MCF 10A (cell line): ENCODE data around the gene ZBTB5. TPM values are rescaled to one million over a fixed set of nuclear protein-coding genes. Genes with fewer than 3 reads are reported as not detected.
A peak's percentile ranks its signal among the peaks of the same experiment; 100 is the strongest.

Experiments used
- BruUV-seq: library from RNA; stranded (reverse); fragments of 400-500 nt; replicated peaks from 2 replicates; lab custom pipeline; 2021; lab: Mats Ljungman, UMichigan
- CTCF ChIA-PET: fragments of 300-600 bp; sonication (Branson Sonifier 250); formaldehyde crosslinking; extraction: SDS; loops from one replicate; lab custom pipeline; 2021; ENCODE audit warnings: antibody characterized with exemption, inconsistent platforms; lab: Yijun Ruan, JAX
- POLR2A ChIA-PET: fragments of 300-600, 350-650 bp; sonication (Branson Sonifier 250); formaldehyde crosslinking; extraction: SDS; loops from one replicate; lab custom pipeline; 2020; ENCODE audit warnings: antibody characterized with exemption, inconsistent platforms; lab: Yijun Ruan, JAX
- DNase-seq: peaks from one replicate; pipeline ENCODE4 v3.0.0-alpha.2; 2018; ENCODE audit not compliant: unreplicated experiment
- H3K27ac Mint-ChIP-seq: one replicate; pipeline ENCODE4 v1.8.0; 2022; ENCODE audit warnings: mild to moderate bottlenecking, low read depth, mixed read lengths; ENCODE audit not compliant: unreplicated experiment
- H3K27me3 Mint-ChIP-seq: one replicate; pipeline ENCODE4 v1.8.0; 2022; ENCODE audit warnings: mixed read lengths; ENCODE audit not compliant: insufficient read depth, unreplicated experiment
- H3K36me3 Mint-ChIP-seq: one replicate; pipeline ENCODE4 v1.8.0; 2022; ENCODE audit warnings: mild to moderate bottlenecking, moderate library complexity, mixed read lengths; ENCODE audit not compliant: insufficient read depth, unreplicated experiment
- H3K4me1 Mint-ChIP-seq: one replicate; pipeline ENCODE4 v1.8.0; 2022; ENCODE audit warnings: mixed read lengths; ENCODE audit not compliant: insufficient read depth, unreplicated experiment
- H3K4me3 Mint-ChIP-seq: one replicate; pipeline ENCODE4 v1.8.0; 2022; ENCODE audit warnings: mild to moderate bottlenecking, moderate library complexity, mixed read lengths; ENCODE audit not compliant: unreplicated experiment
- H3K9me3 Mint-ChIP-seq: one replicate; pipeline ENCODE4 v1.8.0; 2022; ENCODE audit warnings: mixed read lengths; ENCODE audit not compliant: unreplicated experiment
- intact Hi-C: fragments of 100-400 bp; cut with micrococcal nuclease; formaldehyde crosslinking; loops from 2 replicates; pipeline ENCODE4 v1.14.1; 2022
- total RNA-seq: library from RNA; stranded (reverse); gene quantifications from 2 replicates; pipeline ENCODE4 v1.2.3, GENCODE V29; 2022
- TF ChIP-seq, protein P1 (sequence below): fragments of 200-600 bp; IDR thresholded peaks from one replicate; pipeline ENCODE4 v1.8.0; 2022; ENCODE audit warnings: antibody characterized with exemption, mild to moderate bottlenecking; ENCODE audit not compliant: unreplicated experiment

The ZBTB5 gene
- total RNA-seq, 1 experiment from 2014 or later, result 9.0 TPM

DNA sequence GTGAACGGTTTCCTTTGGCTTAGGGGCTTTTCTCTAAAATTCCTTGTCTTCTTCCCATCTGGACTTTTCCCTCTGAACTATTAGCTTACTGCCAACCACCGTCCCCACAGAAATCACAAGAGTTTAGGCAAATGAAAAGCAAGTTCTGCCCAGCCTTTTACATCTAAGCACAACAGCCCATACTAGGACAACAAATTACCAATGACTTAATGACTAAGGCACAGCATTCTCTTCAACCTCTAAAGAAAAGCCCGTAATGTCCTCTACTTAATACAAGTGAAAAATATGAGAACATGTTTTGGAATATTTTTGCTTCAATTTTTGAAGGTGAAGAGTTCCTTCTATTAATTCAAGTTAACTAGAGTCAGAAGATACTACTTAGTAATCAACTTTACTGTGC lies 1.2 kb downstream of the ZBTB5 start:
- BruUV-seq, result no TSS peak
- CTCF ChIA-PET, result interaction anchor here (0.6 to 1.2 kb wide), 4 partner anchors 45 to 315 kb away, joined by 3 to 4 read pairs (median 3); no protein-coding TSS in a partner anchor
- no peak for DNase-seq
- intact Hi-C loops, result loop anchor here (5.0 kb wide), 1 partner anchor 42 kb away; the partner anchor contains the start of gene GRHPR
- Mint-ChIP-seq H3K36me3 (peaks cover 17% of the 10 kb centered on the region), H3K27me3 (no peaks in the 10 kb centered on the region), H3K4me3 (peak overlapping the region; percentile 92), H3K9me3 (no peaks in the 10 kb centered on the region), H3K27ac (peak overlapping the region; percentile 95), H3K4me1 (peaks cover 22% of the 10 kb centered on the region)
- TF ChIP-seq, protein P1, sequence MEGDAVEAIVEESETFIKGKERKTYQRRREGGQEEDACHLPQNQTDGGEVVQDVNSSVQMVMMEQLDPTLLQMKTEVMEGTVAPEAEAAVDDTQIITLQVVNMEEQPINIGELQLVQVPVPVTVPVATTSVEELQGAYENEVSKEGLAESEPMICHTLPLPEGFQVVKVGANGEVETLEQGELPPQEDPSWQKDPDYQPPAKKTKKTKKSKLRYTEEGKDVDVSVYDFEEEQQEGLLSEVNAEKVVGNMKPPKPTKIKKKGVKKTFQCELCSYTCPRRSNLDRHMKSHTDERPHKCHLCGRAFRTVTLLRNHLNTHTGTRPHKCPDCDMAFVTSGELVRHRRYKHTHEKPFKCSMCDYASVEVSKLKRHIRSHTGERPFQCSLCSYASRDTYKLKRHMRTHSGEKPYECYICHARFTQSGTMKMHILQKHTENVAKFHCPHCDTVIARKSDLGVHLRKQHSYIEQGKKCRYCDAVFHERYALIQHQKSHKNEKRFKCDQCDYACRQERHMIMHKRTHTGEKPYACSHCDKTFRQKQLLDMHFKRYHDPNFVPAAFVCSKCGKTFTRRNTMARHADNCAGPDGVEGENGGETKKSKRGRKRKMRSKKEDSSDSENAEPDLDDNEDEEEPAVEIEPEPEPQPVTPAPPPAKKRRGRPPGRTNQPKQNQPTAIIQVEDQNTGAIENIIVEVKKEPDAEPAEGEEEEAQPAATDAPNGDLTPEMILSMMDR, result no peak
- POLR2A ChIA-PET, result interaction anchor here (0.7 to 5.5 kb wide), 21 partner anchors 7 to 574 kb away, joined by 3 to 75 read pairs (median 5); partner anchors contain the start of genes GRHPR, POLR1E, TOMM5 and ZCCHC7

DNA sequence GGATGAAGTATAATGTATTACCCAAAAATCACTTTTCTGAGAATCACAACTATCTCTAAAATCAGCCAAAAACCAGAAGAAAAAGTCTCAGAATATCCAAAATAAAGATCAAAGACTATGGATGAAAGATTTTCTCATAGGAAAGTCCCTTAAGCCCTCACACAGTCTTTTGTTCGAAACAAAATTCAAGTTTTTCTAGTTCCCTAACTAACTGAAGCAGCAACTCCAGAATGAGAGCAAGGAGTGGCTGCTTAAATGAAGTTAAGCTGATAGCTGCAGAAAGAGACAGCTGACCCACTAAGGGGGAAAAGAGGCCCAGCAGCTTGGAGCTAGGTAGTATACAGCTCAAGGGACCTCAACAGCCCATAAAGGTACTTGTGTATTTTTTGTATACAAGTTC lies 8.4 kb downstream of the ZBTB5 start:
- CTCF ChIA-PET, result interaction anchor here (0.6 to 1.3 kb wide), 3 partner anchors 11 to 307 kb away, joined by 3 to 5 read pairs (median 4); no protein-coding TSS in a partner anchor
- no peaks in the 10 kb centered on the region for H3K9me3 Mint-ChIP-seq

DNA sequence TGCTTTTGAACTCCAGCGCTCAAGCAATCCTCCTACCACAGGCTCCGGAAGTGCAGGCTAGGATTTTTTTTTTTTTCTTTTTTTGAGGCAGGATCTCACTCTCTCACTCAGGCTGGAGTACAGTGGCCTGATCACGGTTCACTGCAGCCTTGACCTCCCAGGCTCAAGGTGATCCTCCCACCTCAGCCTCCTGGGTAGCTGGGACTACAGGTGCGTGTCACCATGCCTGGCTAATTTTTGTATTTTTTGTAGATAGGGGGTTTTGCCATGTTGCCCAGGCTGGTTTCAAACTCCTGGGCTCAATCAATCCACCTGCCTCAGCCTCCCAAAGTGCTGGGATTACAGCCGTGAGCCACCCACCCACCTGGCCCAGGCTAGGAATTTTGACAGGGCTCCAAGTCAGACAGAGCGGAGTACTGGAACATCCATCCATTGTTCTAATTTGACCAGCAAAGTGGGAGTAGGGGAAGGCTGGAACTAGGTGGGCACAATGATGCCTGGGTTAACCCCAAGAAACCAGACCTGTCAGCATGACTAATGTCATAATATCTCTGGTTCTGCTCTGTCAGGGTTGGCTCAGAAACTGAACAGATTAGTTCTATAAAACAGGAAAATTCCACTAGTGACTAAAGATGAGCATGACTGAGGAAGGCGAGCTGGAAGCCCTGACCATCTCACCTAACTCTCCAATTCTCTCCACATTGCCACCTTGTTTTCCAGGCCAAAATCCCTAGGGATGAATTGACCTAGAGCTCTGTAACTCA lies 9.2 kb downstream of the ZBTB5 start:
- ChIA-PET POLR2A (interaction anchor here (0.7 to 1.9 kb wide), 5 partner anchors 10 to 43 kb away, joined by 3 to 9 read pairs (median 3); partner anchors contain the start of genes GRHPR, POLR1E and ZBTB5), CTCF (interaction anchor here (0.6 to 1.3 kb wide), 5 partner anchors 12 to 461 kb away, joined by 3 to 5 read pairs (median 4); no protein-coding TSS in a partner anchor)
- H3K4me3 Mint-ChIP-seq, result no peak overlapping the region
- no TSS peak for BruUV-seq
- H3K4me1 Mint-ChIP-seq, result peaks cover 34% of the 10 kb centered on the region
- H3K27ac Mint-ChIP-seq, result no peak overlapping the region
- H3K27me3 Mint-ChIP-seq, result no peaks in the 10 kb centered on the region
- H3K9me3 Mint-ChIP-seq, result no peaks in the 10 kb centered on the region
- DNase-seq, result no peak
- TF ChIP-seq, protein P1, result no peak
- intact Hi-C loops, result no loop called here
- H3K36me3 Mint-ChIP-seq, result peaks cover 28% of the 10 kb centered on the region

More for the DNA sequence above, 8.4 kb downstream of the ZBTB5 start:
- Mint-ChIP-seq H3K4me3 (no peak overlapping the region), H3K27me3 (no peaks in the 10 kb centered on the region), H3K27ac (no peak overlapping the region), H3K4me1 (peaks cover 34% of the 10 kb centered on the region), H3K36me3 (peaks cover 25% of the 10 kb centered on the region)
- no peak for DNase-seq
- intact Hi-C loops, result no loop called here
- TF ChIP-seq, protein P1, result no peak
- BruUV-seq, result no TSS peak
- POLR2A ChIA-PET, result interaction anchor here (0.8 to 1.9 kb wide), 3 partner anchors 9 to 44 kb away, joined by 3 to 9 read pairs (median 3); partner anchors contain the start of genes POLR1E and ZBTB5

DNA sequence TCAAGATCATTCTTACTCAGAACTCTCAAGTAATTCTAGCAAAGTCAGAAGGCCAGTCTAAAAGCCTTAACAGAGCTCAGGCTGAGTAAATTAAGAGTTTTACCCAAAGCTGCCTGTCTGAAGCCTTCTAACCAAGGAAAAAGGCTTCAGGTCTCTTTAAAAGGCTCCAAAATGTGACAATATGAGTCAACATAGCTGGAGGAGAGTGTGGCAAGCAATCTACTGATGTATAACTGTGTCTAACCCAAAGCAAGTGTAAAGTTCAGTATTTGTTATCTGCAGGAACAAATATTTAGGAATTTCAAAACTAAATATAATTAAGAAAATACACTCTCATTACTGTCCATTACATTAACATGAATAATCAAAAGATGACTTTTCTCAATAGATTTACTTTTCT lies 11.0 kb downstream of the ZBTB5 start:
- Mint-ChIP-seq H3K4me3 (no peak overlapping the region), H3K36me3 (peaks cover 37% of the 10 kb centered on the region), H3K27me3 (no peaks in the 10 kb centered on the region), H3K9me3 (no peaks in the 10 kb centered on the region), H3K27ac (peak overlapping the region; percentile 44), H3K4me1 (peaks cover 34% of the 10 kb centered on the region)
- no TSS peak for BruUV-seq
- ChIA-PET CTCF (interaction anchor here (0.6 kb wide), 1 partner anchor 28 kb away, joined by 3 read pairs; no protein-coding TSS in a partner anchor), POLR2A (interaction anchor here (0.8 to 5.8 kb wide), 3 partner anchors 10 to 31 kb away, joined by 3 to 55 read pairs (median 3); partner anchors contain the start of genes POLR1E and ZBTB5)
- intact Hi-C loops, result no loop called here
- DNase-seq, result no peak
- TF ChIP-seq, protein P1, result no peak
